Osteocyte (in vitro differentiated cells): ENCODE measurements around the gene JSRP1. TPM values are rescaled to one million over a fixed set of nuclear protein-coding genes. Genes with fewer than 3 reads are reported as not detected.

Experiments used
- DNase-seq: peaks from one replicate; pipeline ENCODE4 v3.0.0; 2021; ENCODE audit warnings: mixed read lengths; ENCODE audit not compliant: unreplicated experiment; ENCODE audit errors: extremely low spot score
- H3K27ac Mint-ChIP-seq: one replicate; pipeline ENCODE4 v1.8.0; 2021; ENCODE audit warnings: mild to moderate bottlenecking, mixed read lengths; ENCODE audit not compliant: unreplicated experiment
- H3K27me3 Mint-ChIP-seq: one replicate; pipeline ENCODE4 v1.8.0; 2021; ENCODE audit warnings: mixed read lengths; ENCODE audit not compliant: unreplicated experiment
- H3K36me3 Mint-ChIP-seq: one replicate; pipeline ENCODE4 v1.8.0; 2021; ENCODE audit warnings: mixed read lengths; ENCODE audit not compliant: unreplicated experiment
- H3K4me1 Mint-ChIP-seq: one replicate; pipeline ENCODE4 v1.8.0; 2021; ENCODE audit warnings: mixed read lengths; ENCODE audit not compliant: unreplicated experiment
- H3K4me3 Mint-ChIP-seq: one replicate; pipeline ENCODE4 v1.8.0; 2021; ENCODE audit warnings: mild to moderate bottlenecking, moderate library complexity, mixed read lengths; ENCODE audit not compliant: unreplicated experiment
- H3K9me3 Mint-ChIP-seq: one replicate; pipeline ENCODE4 v1.8.0; 2021; ENCODE audit warnings: mixed read lengths; ENCODE audit not compliant: unreplicated experiment
- CTCF ChIP-seq: fragments of 200-600 bp; sonication (generic); IDR thresholded peaks from 2 replicates; pipeline ENCODE4 v1.5.0; 2021; ENCODE audit warnings: antibody characterized with exemption, mild to moderate bottlenecking, moderate library complexity
- total RNA-seq: library from RNA; stranded (reverse); gene quantifications from 2 replicates; pipeline ENCODE4 v1.2.1, GENCODE V29; 2021

The JSRP1 gene
- total RNA-seq, 1 donor from 2014 or later: not detected

- Mint-ChIP-seq H3K27me3 (peaks cover 2% of the 10 kb centered on the region), H3K27ac (no peak overlapping the region), H3K36me3 (no peaks in the 10 kb centered on the region), H3K4me1 (peaks cover 9% of the 10 kb centered on the region), H3K4me3 (no peak overlapping the region), H3K9me3 (no peaks in the 10 kb centered on the region)
- DNase-seq: no peak
- no peak for TF ChIP-seq CTCF
Observed at GRCh38 chr19:2300533-2300932, 44.3 kb upstream of the JSRP1 start.

- TF ChIP-seq CTCF: no peak
- Mint-ChIP-seq H3K9me3 (no peaks in the 10 kb centered on the region), H3K4me1 (peaks cover 24% of the 10 kb centered on the region), H3K27ac (no peak overlapping the region), H3K27me3 (no peaks in the 10 kb centered on the region), H3K36me3 (no peaks in the 10 kb centered on the region), H3K4me3 (no peak overlapping the region)
- no peak for DNase-seq
Observed at GRCh38 chr19:2296141-2296540, 39.9 kb upstream of the JSRP1 start.

GRCh38 chr19:2294687-2295335 is 38.6 kb upstream of the JSRP1 start:
- Mint-ChIP-seq H3K4me3 (no peak overlapping the region), H3K9me3 (no peaks in the 10 kb centered on the region), H3K4me1 (peaks cover 22% of the 10 kb centered on the region), H3K27me3 (no peaks in the 10 kb centered on the region), H3K36me3 (no peaks in the 10 kb centered on the region), H3K27ac (peak overlapping the region; percentile 74)
- DNase-seq: no peak
- no peak for TF ChIP-seq CTCF

- H3K4me3 Mint-ChIP-seq: no peak overlapping the region
- H3K27ac Mint-ChIP-seq: no peak overlapping the region
- no peak for TF ChIP-seq CTCF
- H3K27me3 Mint-ChIP-seq: no peaks in the 10 kb centered on the region
- H3K4me1 Mint-ChIP-seq: peaks cover 20% of the 10 kb centered on the region
- no peaks in the 10 kb centered on the region for H3K36me3 Mint-ChIP-seq
- no peaks in the 10 kb centered on the region for H3K9me3 Mint-ChIP-seq
- DNase-seq: no peak
Observed at GRCh38 chr19:2291185-2291751, 35.1 kb upstream of the JSRP1 start.

- H3K4me3 Mint-ChIP-seq: no peak overlapping the region
- no peaks in the 10 kb centered on the region for H3K36me3 Mint-ChIP-seq
- DNase-seq: no peak
- peaks cover 19% of the 10 kb centered on the region for H3K4me1 Mint-ChIP-seq
- H3K9me3 Mint-ChIP-seq: no peaks in the 10 kb centered on the region
- TF ChIP-seq CTCF: no peak
- no peak overlapping the region for H3K27ac Mint-ChIP-seq
- no peaks in the 10 kb centered on the region for H3K27me3 Mint-ChIP-seq
Observed at GRCh38 chr19:2290441-2291184, 34.4 kb upstream of the JSRP1 start.
